ENCODE results near the gene RNASEH1.

The RNASEH1 gene

DNA sequence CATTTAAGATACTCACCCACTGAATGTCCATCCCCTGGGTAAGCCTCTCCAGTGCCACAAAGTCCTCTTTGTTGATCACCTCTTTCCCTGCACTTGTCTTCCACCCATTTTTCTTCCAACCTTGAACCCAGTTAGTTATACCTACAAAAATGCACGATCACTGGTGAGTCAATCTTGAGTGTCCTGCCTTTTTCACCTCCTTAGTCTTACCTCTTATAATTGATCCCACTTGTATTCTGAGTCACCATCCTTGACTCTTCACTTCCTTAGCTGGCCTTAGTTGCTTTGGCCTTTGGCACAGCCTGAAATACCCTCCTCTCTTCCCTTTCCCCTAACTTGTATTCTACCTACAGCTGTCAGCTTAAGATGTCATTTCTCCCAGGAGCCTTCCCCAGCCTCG is 10.2 kb downstream of the RNASEH1 start:
- peaks cover 94% of the 10 kb centered on the region for H3K36me3 ChIP-seq (ENCODE audit: control insufficient read depth, low read length)
- peaks cover 37% of the 10 kb centered on the region for H3K79me2 ChIP-seq (ENCODE audit: control insufficient read depth, low read length)
- no peaks in the 10 kb centered on the region for H3K9me3 ChIP-seq (ENCODE audit: control insufficient read depth, insufficient read depth, low read length)
- no peak overlapping the region for H3K27ac ChIP-seq (ENCODE audit: low read depth, low read length)
- H3K4me1 ChIP-seq (ENCODE audit: control insufficient read depth, low read length): no peaks in the 10 kb centered on the region
- no peaks in the 10 kb centered on the region for H3F3A ChIP-seq (ENCODE audit: control insufficient read depth, insufficient read depth)
- TF ChIP-seq, protein P1, sequence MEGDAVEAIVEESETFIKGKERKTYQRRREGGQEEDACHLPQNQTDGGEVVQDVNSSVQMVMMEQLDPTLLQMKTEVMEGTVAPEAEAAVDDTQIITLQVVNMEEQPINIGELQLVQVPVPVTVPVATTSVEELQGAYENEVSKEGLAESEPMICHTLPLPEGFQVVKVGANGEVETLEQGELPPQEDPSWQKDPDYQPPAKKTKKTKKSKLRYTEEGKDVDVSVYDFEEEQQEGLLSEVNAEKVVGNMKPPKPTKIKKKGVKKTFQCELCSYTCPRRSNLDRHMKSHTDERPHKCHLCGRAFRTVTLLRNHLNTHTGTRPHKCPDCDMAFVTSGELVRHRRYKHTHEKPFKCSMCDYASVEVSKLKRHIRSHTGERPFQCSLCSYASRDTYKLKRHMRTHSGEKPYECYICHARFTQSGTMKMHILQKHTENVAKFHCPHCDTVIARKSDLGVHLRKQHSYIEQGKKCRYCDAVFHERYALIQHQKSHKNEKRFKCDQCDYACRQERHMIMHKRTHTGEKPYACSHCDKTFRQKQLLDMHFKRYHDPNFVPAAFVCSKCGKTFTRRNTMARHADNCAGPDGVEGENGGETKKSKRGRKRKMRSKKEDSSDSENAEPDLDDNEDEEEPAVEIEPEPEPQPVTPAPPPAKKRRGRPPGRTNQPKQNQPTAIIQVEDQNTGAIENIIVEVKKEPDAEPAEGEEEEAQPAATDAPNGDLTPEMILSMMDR (IDR thresholded peaks at IDR 0.05; ENCODE audit: low read depth, low read length, poor library complexity, severe bottlenecking): no peak
- no peak for TF ChIP-seq EZH2phosphoT487 (IDR thresholded peaks at IDR 0.05; ENCODE audit: borderline replicate concordance, low read length)
- no peak overlapping the region for H3K4me3 ChIP-seq (ENCODE audit: low read length)
- no peaks in the 10 kb centered on the region for H4K20me1 ChIP-seq (ENCODE audit: control insufficient read depth, insufficient read depth, low read depth, low read length)
- no peaks in the 10 kb centered on the region for H3K27me3 ChIP-seq (ENCODE audit: control insufficient read depth, low read length)
- no peaks in the 10 kb centered on the region for H3K9me2 ChIP-seq (replicated peaks; ENCODE audit: control insufficient read depth, low read length)
- no peak overlapping the region for H3K4me2 ChIP-seq (ENCODE audit: low read length)

DNA sequence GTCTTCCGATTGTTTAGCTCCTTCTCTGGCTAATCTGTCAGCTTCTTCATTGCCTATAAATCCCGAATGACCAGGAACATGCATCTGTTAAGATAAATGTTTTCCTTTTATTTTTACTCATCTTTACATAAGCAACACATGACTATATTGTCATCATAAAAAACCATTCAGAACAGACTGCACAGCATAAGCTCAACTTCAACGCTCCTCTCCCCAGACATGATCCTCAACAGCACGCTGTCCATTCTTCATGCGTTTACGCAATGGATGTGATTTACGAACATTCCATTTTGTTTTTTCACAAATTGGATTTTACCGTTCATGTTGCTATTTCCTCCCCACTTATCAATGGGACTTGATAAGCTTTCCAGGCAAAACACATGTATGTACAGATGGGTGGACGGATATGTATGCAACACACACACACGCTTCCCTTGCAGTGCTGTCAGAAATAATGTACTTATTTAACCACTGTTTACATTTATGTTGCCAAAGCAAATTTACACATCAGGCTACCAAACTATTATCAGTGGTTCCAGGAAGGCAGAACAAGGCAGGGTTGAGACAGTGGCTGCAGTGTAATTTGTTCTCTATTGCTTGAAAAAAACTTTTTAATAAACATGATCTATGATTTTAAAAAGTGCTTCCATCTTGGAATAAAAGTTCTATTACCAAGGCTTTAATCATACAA is 12.2 kb downstream of the RNASEH1 start:
- H3K36me3 ChIP-seq (ENCODE audit: control insufficient read depth, low read length): peaks cover 93% of the 10 kb centered on the region
- H3K27ac ChIP-seq (ENCODE audit: low read depth, low read length): no peak overlapping the region
- no peaks in the 10 kb centered on the region for H3K9me3 ChIP-seq (ENCODE audit: control insufficient read depth, insufficient read depth, low read length)
- no peaks in the 10 kb centered on the region for H3K27me3 ChIP-seq (ENCODE audit: control insufficient read depth, low read length)
- no peaks in the 10 kb centered on the region for H3F3A ChIP-seq (ENCODE audit: control insufficient read depth, insufficient read depth)
- H3K4me1 ChIP-seq (ENCODE audit: control insufficient read depth, low read length): no peaks in the 10 kb centered on the region
- H3K4me3 ChIP-seq (ENCODE audit: low read length): no peak overlapping the region
- H3K79me2 ChIP-seq (ENCODE audit: control insufficient read depth, low read length): peaks cover 47% of the 10 kb centered on the region
- no peaks in the 10 kb centered on the region for H3K9me2 ChIP-seq (replicated peaks; ENCODE audit: control insufficient read depth, low read length)
- no peak overlapping the region for H3K4me2 ChIP-seq (ENCODE audit: low read length)
- peaks cover 6% of the 10 kb centered on the region; the same call in 1 of the 2 replicates for H4K20me1 ChIP-seq (ENCODE audit: control insufficient read depth, insufficient read depth, low read depth, low read length)
- no peak for TF ChIP-seq EZH2phosphoT487 (IDR thresholded peaks at IDR 0.05; ENCODE audit: borderline replicate concordance, low read length)
- TF ChIP-seq, protein P1 (IDR thresholded peaks at IDR 0.05; ENCODE audit: low read depth, low read length, poor library complexity, severe bottlenecking): no peak

DNA sequence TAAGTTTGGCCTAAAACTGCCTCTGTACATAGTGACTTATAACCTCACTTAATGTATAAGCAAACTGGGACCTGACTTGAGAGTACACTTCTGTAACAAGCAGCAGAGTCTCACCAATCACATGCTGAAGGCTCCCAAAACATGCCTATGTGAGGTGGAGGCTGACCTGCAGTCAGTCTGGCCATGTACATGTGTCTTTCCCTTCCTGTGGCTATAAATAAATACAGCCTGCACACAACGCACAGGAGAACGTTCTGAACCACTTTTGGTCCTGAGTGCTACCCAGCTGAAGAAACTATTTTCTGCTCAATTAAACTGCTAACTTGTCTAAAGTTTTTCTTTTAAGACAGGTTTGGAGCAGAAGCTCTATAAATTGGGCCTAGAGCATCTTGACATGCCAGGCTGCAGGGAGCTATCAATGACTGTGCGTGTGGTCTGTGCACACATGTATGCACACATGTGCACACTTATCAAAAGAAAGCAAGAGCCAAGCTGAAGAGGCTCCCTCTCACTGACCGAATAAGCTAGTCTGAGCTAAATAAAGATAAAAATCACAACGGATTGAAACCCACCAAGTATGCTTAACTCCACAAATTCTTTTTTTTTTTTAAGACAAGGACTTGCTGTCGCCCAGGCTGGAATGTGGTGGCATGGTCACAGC is 15.0 kb downstream of the RNASEH1 start:
- peaks cover 6% of the 10 kb centered on the region; the same call in 1 of the 2 replicates for H4K20me1 ChIP-seq (ENCODE audit: control insufficient read depth, insufficient read depth, low read depth, low read length)
- TF ChIP-seq, protein P1 (IDR thresholded peaks at IDR 0.05; ENCODE audit: low read depth, low read length, poor library complexity, severe bottlenecking): no peak
- no peak for TF ChIP-seq EZH2phosphoT487 (IDR thresholded peaks at IDR 0.05; ENCODE audit: borderline replicate concordance, low read length)
- H3K27ac ChIP-seq (ENCODE audit: low read depth, low read length): no peak overlapping the region
- H3K9me2 ChIP-seq (replicated peaks; ENCODE audit: control insufficient read depth, low read length): no peaks in the 10 kb centered on the region
- H3K4me3 ChIP-seq (ENCODE audit: low read length): no peak overlapping the region
- H3K9me3 ChIP-seq (ENCODE audit: control insufficient read depth, insufficient read depth, low read length): no peaks in the 10 kb centered on the region
- no peak overlapping the region for H3K4me2 ChIP-seq (ENCODE audit: low read length)
- H3K4me1 ChIP-seq (ENCODE audit: control insufficient read depth, low read length): no peaks in the 10 kb centered on the region
- H3F3A ChIP-seq (ENCODE audit: control insufficient read depth, insufficient read depth): peaks cover 12% of the 10 kb centered on the region; the same call in 1 of the 2 replicates
- no peaks in the 10 kb centered on the region for H3K27me3 ChIP-seq (ENCODE audit: control insufficient read depth, low read length)
- peaks cover 43% of the 10 kb centered on the region for H3K79me2 ChIP-seq (ENCODE audit: control insufficient read depth, low read length)
- H3K36me3 ChIP-seq (ENCODE audit: control insufficient read depth, low read length): peaks cover 80% of the 10 kb centered on the region

Measured in DOHH2 (cell line).